Measurements from ENCODE around the gene TOGARAM1. TPM values are rescaled to one million over a fixed set of nuclear protein-coding genes. Genes with fewer than 3 reads are reported as not detected.
A peak's percentile ranks its signal among the peaks of the same experiment; 100 is the strongest.

Gene TOGARAM1, protein sequence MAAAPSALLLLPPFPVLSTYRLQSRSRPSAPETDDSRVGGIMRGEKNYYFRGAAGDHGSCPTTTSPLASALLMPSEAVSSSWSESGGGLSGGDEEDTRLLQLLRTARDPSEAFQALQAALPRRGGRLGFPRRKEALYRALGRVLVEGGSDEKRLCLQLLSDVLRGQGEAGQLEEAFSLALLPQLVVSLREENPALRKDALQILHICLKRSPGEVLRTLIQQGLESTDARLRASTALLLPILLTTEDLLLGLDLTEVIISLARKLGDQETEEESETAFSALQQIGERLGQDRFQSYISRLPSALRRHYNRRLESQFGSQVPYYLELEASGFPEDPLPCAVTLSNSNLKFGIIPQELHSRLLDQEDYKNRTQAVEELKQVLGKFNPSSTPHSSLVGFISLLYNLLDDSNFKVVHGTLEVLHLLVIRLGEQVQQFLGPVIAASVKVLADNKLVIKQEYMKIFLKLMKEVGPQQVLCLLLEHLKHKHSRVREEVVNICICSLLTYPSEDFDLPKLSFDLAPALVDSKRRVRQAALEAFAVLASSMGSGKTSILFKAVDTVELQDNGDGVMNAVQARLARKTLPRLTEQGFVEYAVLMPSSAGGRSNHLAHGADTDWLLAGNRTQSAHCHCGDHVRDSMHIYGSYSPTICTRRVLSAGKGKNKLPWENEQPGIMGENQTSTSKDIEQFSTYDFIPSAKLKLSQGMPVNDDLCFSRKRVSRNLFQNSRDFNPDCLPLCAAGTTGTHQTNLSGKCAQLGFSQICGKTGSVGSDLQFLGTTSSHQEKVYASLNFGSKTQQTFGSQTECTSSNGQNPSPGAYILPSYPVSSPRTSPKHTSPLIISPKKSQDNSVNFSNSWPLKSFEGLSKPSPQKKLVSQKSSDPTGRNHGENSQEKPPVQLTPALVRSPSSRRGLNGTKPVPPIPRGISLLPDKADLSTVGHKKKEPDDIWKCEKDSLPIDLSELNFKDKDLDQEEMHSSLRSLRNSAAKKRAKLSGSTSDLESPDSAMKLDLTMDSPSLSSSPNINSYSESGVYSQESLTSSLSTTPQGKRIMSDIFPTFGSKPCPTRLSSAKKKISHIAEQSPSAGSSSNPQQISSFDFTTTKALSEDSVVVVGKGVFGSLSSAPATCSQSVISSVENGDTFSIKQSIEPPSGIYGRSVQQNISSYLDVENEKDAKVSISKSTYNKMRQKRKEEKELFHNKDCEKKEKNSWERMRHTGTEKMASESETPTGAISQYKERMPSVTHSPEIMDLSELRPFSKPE (N-terminal part only)
- total RNA-seq (17.2 TPM), polyA plus RNA-seq (10 to 100 TPM in 1 of 4 donors, 1 to 10 TPM in 3; 6.4 to 10.4 (median 8.4) TPM)

DNA sequence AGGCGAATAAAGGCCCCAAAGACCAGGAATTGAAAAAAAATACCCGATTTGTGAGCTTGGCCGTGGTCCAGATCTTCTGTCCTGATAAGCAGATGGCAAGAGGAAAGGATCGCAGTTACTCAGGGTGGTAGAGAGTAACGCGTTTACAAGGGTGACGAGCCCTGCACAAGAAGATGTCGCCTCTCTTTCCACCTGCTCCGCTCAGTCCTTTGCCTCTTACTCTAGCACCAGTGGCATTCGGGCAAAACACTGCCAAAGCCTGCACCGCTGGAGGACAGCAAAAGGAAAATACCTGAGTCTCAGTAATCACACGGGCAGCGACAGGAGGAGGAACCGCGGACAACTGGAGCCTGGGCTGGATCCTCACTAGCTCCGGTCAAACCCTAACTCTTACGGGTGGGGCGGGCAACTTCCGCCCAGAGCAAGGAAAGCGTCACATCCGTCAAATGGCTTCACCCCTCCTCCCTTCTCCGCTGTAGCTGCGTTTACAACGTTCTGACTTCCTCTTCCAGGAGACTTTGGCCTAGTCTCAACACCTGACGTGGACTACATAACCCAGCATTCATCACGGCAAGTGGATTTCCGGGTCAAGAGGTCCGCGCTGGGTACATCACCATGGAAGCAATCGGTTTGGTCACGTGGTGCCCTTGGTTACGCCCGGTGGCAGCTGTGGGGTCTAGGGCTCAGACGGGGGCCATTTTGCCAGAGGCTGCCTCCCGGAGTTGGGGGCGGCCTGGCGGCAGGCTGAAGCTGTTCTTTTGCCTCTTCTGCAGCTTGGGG, at the start of gene TOGARAM1, which contains the start of gene KLHL28:
Gene TOGARAM1 (plus strand): TSS at position 637 of the 780 bp plus-strand sequence. CDS start 232 bp downstream, outside the sequence.
Gene KLHL28 (minus strand): TSS at position 394 of the 780 bp plus-strand sequence. CDS start 16,019 bp downstream, outside the sequence.
- H3K27ac ChIP-seq (ENCODE audit: insufficient read depth, low read length, poor library complexity, severe bottlenecking): peak within 1 kb of the TSS; percentile 95
- no peaks in the 10 kb centered on the region for H3K27me3 ChIP-seq (ENCODE audit: control insufficient read depth, insufficient read depth, low read length)
- Mint-ChIP-seq H3K27me3 (peaks cover 4% of the 10 kb centered on the region), H3K4me3 (no peak within 1 kb of the TSS), H3K36me3 (peaks cover 13% of the 10 kb centered on the region), H3K4me1 (peaks cover 13 to 47% (median 44%) of the 10 kb centered on the region in 4 donors), H3K9me3 (peaks cover 0 to 12% (median 0%) of the 10 kb centered on the region in 7 donors), H3K27ac (no peak within 1 kb of the TSS)
- no peaks in the 10 kb centered on the region for H3K36me3 ChIP-seq (ENCODE audit: control insufficient read depth, insufficient read depth, low read length)
- H3K4me1 ChIP-seq (ENCODE audit: control insufficient read depth, insufficient read depth, low read length, poor library complexity, severe bottlenecking): peaks cover 66% of the 10 kb centered on the region
- DNase-seq (peak; percentile 98 to 100 (median 99)), ATAC-seq (ENCODE audit: low read depth in 2 of 2) (peak; percentile 95 to 96)
- H3K4me3 ChIP-seq (ENCODE audit: low read depth, low read length): peak within 1 kb of the TSS; percentile 99
- H3K9me3 ChIP-seq (ENCODE audit: control insufficient read depth in 2 of 2, low read length in 2 of 2): peaks cover 0 to 3% of the 10 kb centered on the region in 2 experiments

- peaks cover 0 to 3% (median 0%) of the 10 kb centered on the region in 7 donors for H3K9me3 Mint-ChIP-seq
- Histone ChIP-seq H3K27ac (ENCODE audit: insufficient read depth, low read length, poor library complexity, severe bottlenecking) (no peak overlapping the region), H3K4me3 (ENCODE audit: low read depth, low read length) (no peak overlapping the region), H3K27me3 (ENCODE audit: control insufficient read depth, insufficient read depth, low read length) (peaks cover 17% of the 10 kb centered on the region), H3K9me3 (ENCODE audit: control insufficient read depth in 2 of 2, low read length in 2 of 2) (no peaks in the 10 kb centered on the region), H3K36me3 (ENCODE audit: control insufficient read depth, insufficient read depth, low read length) (no peaks in the 10 kb centered on the region), H3K4me1 (ENCODE audit: control insufficient read depth, insufficient read depth, low read length, poor library complexity, severe bottlenecking) (no peaks in the 10 kb centered on the region)
- H3K36me3 Mint-ChIP-seq: no peaks in the 10 kb centered on the region
- DNase-seq: no peak
- peaks cover 35% of the 10 kb centered on the region for H3K27me3 Mint-ChIP-seq
- no peak for ATAC-seq (ENCODE audit: low read depth in 2 of 2)
- H3K4me1 Mint-ChIP-seq: peaks cover 0 to 8% (median 4%) of the 10 kb centered on the region in 4 donors
- no peak overlapping the region for H3K4me3 Mint-ChIP-seq
- H3K27ac Mint-ChIP-seq: no peak overlapping the region
Measured at GRCh38 chr14:44914849-44915248, 47.1 kb upstream of the TOGARAM1 start.

DNA sequence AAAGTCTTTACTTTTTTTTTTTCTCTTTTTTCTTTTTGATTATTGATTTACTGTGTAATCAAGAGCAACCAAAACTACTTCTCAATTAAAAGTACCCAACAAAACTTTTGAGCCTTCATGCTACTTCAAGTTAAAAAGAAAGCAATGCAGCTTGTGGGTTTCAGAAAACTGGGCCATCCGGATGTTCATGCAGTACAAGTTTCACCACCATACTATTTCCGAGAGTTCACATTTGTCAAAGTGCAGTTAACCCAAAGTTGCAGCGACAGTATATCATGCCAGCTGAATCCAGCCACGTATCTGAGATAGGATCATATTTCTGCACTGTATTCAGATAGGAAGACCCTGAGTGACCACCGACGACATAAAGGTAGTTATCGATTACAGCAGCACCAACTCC, 33.2 kb upstream of the TOGARAM1 start:
- DNase-seq (peak in 1 of 3 donors; percentile 6), ATAC-seq (ENCODE audit: low read depth in 2 of 2) (no peak)
- Mint-ChIP-seq H3K36me3 (peaks cover 16% of the 10 kb centered on the region), H3K27ac (no peak overlapping the region), H3K27me3 (no peaks in the 10 kb centered on the region), H3K4me1 (peaks cover 9 to 25% (median 20%) of the 10 kb centered on the region in 4 donors), H3K9me3 (no peaks in the 10 kb centered on the region), H3K4me3 (no peak overlapping the region)
- Histone ChIP-seq H3K27me3 (ENCODE audit: control insufficient read depth, insufficient read depth, low read length) (no peaks in the 10 kb centered on the region), H3K4me1 (ENCODE audit: control insufficient read depth, insufficient read depth, low read length, poor library complexity, severe bottlenecking) (peaks cover 4% of the 10 kb centered on the region), H3K9me3 (ENCODE audit: control insufficient read depth in 2 of 2, low read length in 2 of 2) (no peaks in the 10 kb centered on the region), H3K4me3 (ENCODE audit: low read depth, low read length) (no peak overlapping the region), H3K27ac (ENCODE audit: insufficient read depth, low read length, poor library complexity, severe bottlenecking) (no peak overlapping the region), H3K36me3 (ENCODE audit: control insufficient read depth, insufficient read depth, low read length) (peaks cover 6% of the 10 kb centered on the region)

GRCh38 chr14:44935155-44935554, 26.8 kb upstream of the TOGARAM1 start:
- H3K9me3 Mint-ChIP-seq: peaks cover 0 to 2% (median 0%) of the 10 kb centered on the region in 7 donors
- ATAC-seq (ENCODE audit: low read depth in 2 of 2): no peak
- Histone ChIP-seq H3K36me3 (ENCODE audit: control insufficient read depth, insufficient read depth, low read length) (peaks cover 32% of the 10 kb centered on the region), H3K27ac (ENCODE audit: insufficient read depth, low read length, poor library complexity, severe bottlenecking) (no peak overlapping the region), H3K4me3 (ENCODE audit: low read depth, low read length) (no peak overlapping the region), H3K4me1 (ENCODE audit: control insufficient read depth, insufficient read depth, low read length, poor library complexity, severe bottlenecking) (peaks cover 4% of the 10 kb centered on the region), H3K27me3 (ENCODE audit: control insufficient read depth, insufficient read depth, low read length) (no peaks in the 10 kb centered on the region), H3K9me3 (ENCODE audit: control insufficient read depth in 2 of 2, low read length in 2 of 2) (no peaks in the 10 kb centered on the region)
- H3K27me3 Mint-ChIP-seq: no peaks in the 10 kb centered on the region
- H3K27ac Mint-ChIP-seq: peak overlapping the region in 2 of 3 donors; percentile 47 to 53
- no peak for DNase-seq
- H3K4me3 Mint-ChIP-seq: no peak overlapping the region
- H3K4me1 Mint-ChIP-seq: peaks cover 32 to 58% (median 36%) of the 10 kb centered on the region in 4 donors
- peaks cover 39% of the 10 kb centered on the region for H3K36me3 Mint-ChIP-seq

DNA sequence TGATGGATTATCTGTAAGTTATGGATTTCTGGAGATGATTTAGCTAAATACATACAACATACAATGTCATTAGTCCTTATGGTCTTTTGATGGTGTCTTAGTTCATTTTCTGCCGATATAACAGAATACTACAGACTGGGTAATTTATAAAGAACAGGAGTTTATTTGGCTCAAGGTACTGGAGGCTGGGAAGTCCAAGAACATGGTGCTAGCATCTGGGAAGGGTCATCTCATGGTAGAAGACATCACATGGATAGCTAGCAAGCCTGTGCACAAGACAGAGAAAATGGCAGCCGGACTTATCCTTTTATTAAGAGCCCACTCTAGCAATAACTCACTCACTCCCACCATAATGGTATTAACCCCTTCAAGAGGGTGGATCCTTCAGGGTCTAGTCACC, 24.4 kb upstream of the TOGARAM1 start:
- peaks cover 38 to 61% (median 47%) of the 10 kb centered on the region in 4 donors for H3K4me1 Mint-ChIP-seq
- H3K4me1 ChIP-seq (ENCODE audit: control insufficient read depth, insufficient read depth, low read length, poor library complexity, severe bottlenecking): no peaks in the 10 kb centered on the region
- H3K4me3 Mint-ChIP-seq: no peak overlapping the region
- H3K27me3 ChIP-seq (ENCODE audit: control insufficient read depth, insufficient read depth, low read length): no peaks in the 10 kb centered on the region
- peaks cover 34% of the 10 kb centered on the region for H3K36me3 ChIP-seq (ENCODE audit: control insufficient read depth, insufficient read depth, low read length)
- H3K27me3 Mint-ChIP-seq: no peaks in the 10 kb centered on the region
- no peaks in the 10 kb centered on the region for H3K9me3 ChIP-seq (ENCODE audit: control insufficient read depth in 2 of 2, low read length in 2 of 2)
- no peak overlapping the region for H3K4me3 ChIP-seq (ENCODE audit: low read depth, low read length)
- DNase-seq (no peak), ATAC-seq (ENCODE audit: low read depth in 2 of 2) (no peak)
- H3K9me3 Mint-ChIP-seq: peaks cover 0 to 8% (median 2%) of the 10 kb centered on the region in 7 donors
- no peak overlapping the region for H3K27ac ChIP-seq (ENCODE audit: insufficient read depth, low read length, poor library complexity, severe bottlenecking)
- H3K36me3 Mint-ChIP-seq: peaks cover 52% of the 10 kb centered on the region
- no peak overlapping the region for H3K27ac Mint-ChIP-seq

- no peak for ATAC-seq (ENCODE audit: low read depth in 2 of 2)
- H3K27me3 Mint-ChIP-seq: no peaks in the 10 kb centered on the region
- H3K27ac Mint-ChIP-seq: peak overlapping the region in 2 of 3 donors; percentile 67 to 70
- Histone ChIP-seq H3K27me3 (ENCODE audit: control insufficient read depth, insufficient read depth, low read length) (no peaks in the 10 kb centered on the region), H3K36me3 (ENCODE audit: control insufficient read depth, insufficient read depth, low read length) (peaks cover 45% of the 10 kb centered on the region), H3K27ac (ENCODE audit: insufficient read depth, low read length, poor library complexity, severe bottlenecking) (no peak overlapping the region), H3K9me3 (ENCODE audit: control insufficient read depth in 2 of 2, low read length in 2 of 2) (no peaks in the 10 kb centered on the region), H3K4me1 (ENCODE audit: control insufficient read depth, insufficient read depth, low read length, poor library complexity, severe bottlenecking) (no peaks in the 10 kb centered on the region), H3K4me3 (ENCODE audit: low read depth, low read length) (no peak overlapping the region)
- H3K9me3 Mint-ChIP-seq: peaks cover 0 to 8% (median 2%) of the 10 kb centered on the region in 7 donors
- peaks cover 64% of the 10 kb centered on the region for H3K36me3 Mint-ChIP-seq
- no peak for DNase-seq
- peaks cover 38 to 62% (median 52%) of the 10 kb centered on the region in 4 donors for H3K4me1 Mint-ChIP-seq
- peak overlapping the region in 1 of 4 donors; percentile 38 for H3K4me3 Mint-ChIP-seq
Measured at GRCh38 chr14:44940211-44940610, 21.8 kb upstream of the TOGARAM1 start.
